ENCODE data around the gene LRFN3.

LRFN3 gene

DNA sequence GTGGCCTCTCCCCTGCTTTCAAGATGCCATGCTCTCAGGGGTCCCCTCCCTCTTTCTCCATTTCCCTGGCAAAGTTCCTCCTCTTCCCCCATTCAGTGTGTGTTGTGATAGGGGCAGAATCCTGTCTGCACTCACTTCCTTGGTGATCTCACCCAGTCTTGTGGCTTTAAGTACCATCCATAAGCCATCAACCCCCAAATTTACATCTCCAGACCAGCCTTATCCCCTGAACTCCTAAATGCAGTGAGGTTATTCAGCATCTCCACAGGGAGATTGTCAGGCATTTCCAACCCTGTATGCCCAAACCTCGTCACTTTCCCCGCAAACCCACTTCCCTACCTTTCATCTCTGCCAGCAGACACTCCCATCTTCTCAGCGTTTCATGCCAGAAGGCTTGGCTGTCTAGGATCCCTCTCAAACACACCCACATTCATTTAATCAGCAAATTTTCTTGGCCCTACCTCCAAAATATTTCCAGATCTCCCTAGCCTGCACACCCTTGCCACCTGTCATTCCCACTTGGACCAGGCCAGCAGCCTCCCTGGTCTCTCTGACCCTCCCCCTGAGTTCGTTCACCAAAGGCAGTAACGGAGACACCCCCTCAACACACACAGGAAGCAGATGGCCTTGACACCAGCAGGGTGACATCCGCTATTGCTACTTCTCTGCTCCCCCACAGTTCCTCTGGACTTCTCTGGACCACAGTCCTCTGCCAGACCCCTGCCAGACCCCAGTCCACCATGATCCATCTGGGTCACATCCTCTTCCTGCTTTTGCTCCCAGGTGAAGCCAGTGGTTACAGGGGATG, 34.1 kb upstream of the LRFN3 start, which contains the start of gene HCST:
TSS of gene HCST (plus strand) at position 676 of the 808 bp plus-strand sequence. CDS start at position 741, 65 bp downstream.
- no peaks in the 10 kb centered on the region for H3K9me3 ChIP-seq (ENCODE audit: control insufficient read depth, low read length)
- no peaks in the 10 kb centered on the region for H3K27me3 ChIP-seq (ENCODE audit: control insufficient read depth, insufficient read depth, low read length)
- TF ChIP-seq, protein P1, sequence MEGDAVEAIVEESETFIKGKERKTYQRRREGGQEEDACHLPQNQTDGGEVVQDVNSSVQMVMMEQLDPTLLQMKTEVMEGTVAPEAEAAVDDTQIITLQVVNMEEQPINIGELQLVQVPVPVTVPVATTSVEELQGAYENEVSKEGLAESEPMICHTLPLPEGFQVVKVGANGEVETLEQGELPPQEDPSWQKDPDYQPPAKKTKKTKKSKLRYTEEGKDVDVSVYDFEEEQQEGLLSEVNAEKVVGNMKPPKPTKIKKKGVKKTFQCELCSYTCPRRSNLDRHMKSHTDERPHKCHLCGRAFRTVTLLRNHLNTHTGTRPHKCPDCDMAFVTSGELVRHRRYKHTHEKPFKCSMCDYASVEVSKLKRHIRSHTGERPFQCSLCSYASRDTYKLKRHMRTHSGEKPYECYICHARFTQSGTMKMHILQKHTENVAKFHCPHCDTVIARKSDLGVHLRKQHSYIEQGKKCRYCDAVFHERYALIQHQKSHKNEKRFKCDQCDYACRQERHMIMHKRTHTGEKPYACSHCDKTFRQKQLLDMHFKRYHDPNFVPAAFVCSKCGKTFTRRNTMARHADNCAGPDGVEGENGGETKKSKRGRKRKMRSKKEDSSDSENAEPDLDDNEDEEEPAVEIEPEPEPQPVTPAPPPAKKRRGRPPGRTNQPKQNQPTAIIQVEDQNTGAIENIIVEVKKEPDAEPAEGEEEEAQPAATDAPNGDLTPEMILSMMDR (IDR thresholded peaks at IDR 0.05), result no peak
- peak within 1 kb of the TSS; percentile 81 for H3K4me2 ChIP-seq (ENCODE audit: low read length)
- no peak within 1 kb of the TSS for H3K9ac ChIP-seq
- no peaks in the 10 kb centered on the region for H3K79me2 ChIP-seq
- H2AFZ ChIP-seq, result peak within 1 kb of the TSS; percentile 74
- peaks cover 17% of the 10 kb centered on the region for H3K4me1 ChIP-seq
- no peaks in the 10 kb centered on the region for H3K36me3 ChIP-seq (ENCODE audit: control insufficient read depth, insufficient read depth, low read length)
- peak within 1 kb of the TSS; percentile 81 for H3K27ac ChIP-seq
- H3K4me3 ChIP-seq (ENCODE audit: low read depth, low read length), result peak within 1 kb of the TSS; percentile 55

DNA sequence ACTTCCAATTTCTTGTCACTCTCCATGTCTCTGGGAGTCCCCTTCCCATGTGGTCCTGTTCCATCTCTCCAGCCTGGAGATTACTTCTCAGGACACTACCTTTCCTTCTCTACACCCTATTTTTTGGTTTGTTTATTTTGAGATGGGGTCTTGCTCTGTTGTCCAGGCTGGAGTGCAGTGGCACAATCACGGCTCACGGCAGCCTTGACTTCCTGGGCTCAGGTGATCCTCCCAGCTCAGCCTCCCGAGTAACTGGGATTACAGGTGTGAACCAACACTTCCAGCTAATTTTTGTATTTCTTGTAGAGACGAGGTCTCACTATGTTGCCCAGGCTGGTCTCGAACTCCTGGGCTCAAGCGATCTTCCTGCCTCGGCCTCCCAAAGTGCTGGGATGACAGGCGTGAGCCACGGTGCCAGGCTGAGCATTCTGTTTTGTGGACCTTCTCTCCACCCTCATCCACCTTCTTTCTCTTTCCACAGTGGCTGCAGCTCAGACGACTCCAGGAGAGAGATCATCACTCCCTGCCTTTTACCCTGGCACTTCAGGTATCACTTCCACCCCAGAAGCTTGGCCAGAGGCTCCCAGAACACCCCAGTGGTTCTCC, 33.2 kb upstream of the LRFN3 start:
- Histone ChIP-seq H3K4me1 (peaks cover 17% of the 10 kb centered on the region), H3K27me3 (ENCODE audit: control insufficient read depth, insufficient read depth, low read length) (no peaks in the 10 kb centered on the region), H3K9me3 (ENCODE audit: control insufficient read depth, low read length) (no peaks in the 10 kb centered on the region), H3K4me3 (ENCODE audit: low read depth, low read length) (peak overlapping the region; percentile 55), H3K27ac (peak overlapping the region; percentile 81), H2AFZ (peak overlapping the region; percentile 74), H3K79me2 (no peaks in the 10 kb centered on the region), H3K4me2 (ENCODE audit: low read length) (peak overlapping the region; percentile 81), H3K36me3 (ENCODE audit: control insufficient read depth, insufficient read depth, low read length) (no peaks in the 10 kb centered on the region), H3K9ac (no peak overlapping the region)
- TF ChIP-seq, protein P1 (IDR thresholded peaks at IDR 0.05), result no peak

GRCh38 chr19:35903550-35904179, 32.5 kb upstream of the LRFN3 start:
- peak overlapping the region; percentile 81 for H3K4me2 ChIP-seq (ENCODE audit: low read length)
- H3K9me3 ChIP-seq (ENCODE audit: control insufficient read depth, low read length), result no peaks in the 10 kb centered on the region
- peak overlapping the region; percentile 55 for H3K4me3 ChIP-seq (ENCODE audit: low read depth, low read length)
- H2AFZ ChIP-seq, result peak overlapping the region; percentile 74
- H3K36me3 ChIP-seq (ENCODE audit: control insufficient read depth, insufficient read depth, low read length), result no peaks in the 10 kb centered on the region
- H3K9ac ChIP-seq, result no peak overlapping the region
- no peaks in the 10 kb centered on the region for H3K79me2 ChIP-seq
- H3K4me1 ChIP-seq, result peaks cover 10% of the 10 kb centered on the region
- peak overlapping the region; percentile 81 for H3K27ac ChIP-seq
- TF ChIP-seq, protein P1 (IDR thresholded peaks at IDR 0.05), result no peak
- no peaks in the 10 kb centered on the region for H3K27me3 ChIP-seq (ENCODE audit: control insufficient read depth, insufficient read depth, low read length)

- no peaks in the 10 kb centered on the region for H3K79me2 ChIP-seq
- H3K9me3 ChIP-seq (ENCODE audit: control insufficient read depth, low read length), result no peaks in the 10 kb centered on the region
- no peaks in the 10 kb centered on the region for H3K27me3 ChIP-seq (ENCODE audit: control insufficient read depth, insufficient read depth, low read length)
- no peaks in the 10 kb centered on the region for H3K36me3 ChIP-seq (ENCODE audit: control insufficient read depth, insufficient read depth, low read length)
- H3K4me3 ChIP-seq (ENCODE audit: low read depth, low read length), result no peak overlapping the region
- peak overlapping the region; percentile 23 for H2AFZ ChIP-seq
- H3K4me2 ChIP-seq (ENCODE audit: low read length), result no peak overlapping the region
- peaks cover 8% of the 10 kb centered on the region for H3K4me1 ChIP-seq
- TF ChIP-seq, protein P1 (IDR thresholded peaks at IDR 0.05), result no peak
- no peak overlapping the region for H3K9ac ChIP-seq
- peak overlapping the region; percentile 81 for H3K27ac ChIP-seq
Measured at GRCh38 chr19:35904311-35905068, 31.7 kb upstream of the LRFN3 start.

All from parathyroid adenoma (tissue), 2 donors.